Liver (tissue), 3 donors: ENCODE results near the gene CTXND1.

Experiments
- EGR1 ChIP-seq, 2 donors: IDR thresholded peaks; 2 replicates each; pipeline ENCODE4 v1.6.1; 2016 to 2018; ENCODE audit warnings: antibody characterized with exemption in 2 of 2, low read depth in 2 of 2
- GABPA ChIP-seq, 2 donors: IDR thresholded peaks in 1 of 2; conservative IDR thresholded peaks in 1 of 2; 2 replicates each; pipeline ENCODE4 v1.6.1; 2016; ENCODE audit warnings: antibody characterized with exemption in 2 of 2, mild to moderate bottlenecking in 1 of 2, moderate library complexity in 1 of 2
- JUND ChIP-seq, 2 donors: IDR thresholded peaks; 2 replicates each; pipeline ENCODE4 v1.6.1; 2016; ENCODE audit warnings: antibody characterized with exemption in 2 of 2
- NR2F2 ChIP-seq: IDR thresholded peaks from 2 replicates; pipeline ENCODE4 v1.6.1; 2016; ENCODE audit warnings: antibody characterized with exemption
- RAD21 ChIP-seq, 2 donors: IDR thresholded peaks; 2 replicates each; pipeline ENCODE4 v1.6.1; 2016; ENCODE audit warnings: antibody characterized with exemption in 2 of 2, mild to moderate bottlenecking in 2 of 2
- RXRA ChIP-seq, 2 donors: IDR thresholded peaks; 2 replicates each; pipeline ENCODE4 v1.6.1; 2017 to 2018; ENCODE audit warnings: antibody characterized with exemption in 2 of 2, mild to moderate bottlenecking in 1 of 2
- SP1 ChIP-seq: IDR thresholded peaks from 2 replicates; pipeline ENCODE4 v1.6.1; 2018; ENCODE audit warnings: antibody characterized with exemption, mild to moderate bottlenecking
- TAF1 ChIP-seq: conservative IDR thresholded peaks from 2 replicates; pipeline ENCODE4 v1.6.1; 2016; ENCODE audit warnings: antibody characterized with exemption, mild to moderate bottlenecking
- YY1 ChIP-seq: IDR thresholded peaks from 2 replicates; pipeline ENCODE4 v1.6.1; 2016; ENCODE audit warnings: antibody characterized with exemption, mild to moderate bottlenecking
- TF ChIP-seq, protein P1 (sequence below): fragments of 150-350 bp; IDR thresholded peaks from 2 replicates; pipeline ENCODE4 v1.5.1; 2017; ENCODE audit warnings: improper control_type of control experiment, low read depth, low read length; ENCODE audit not compliant: missing input control
- TF ChIP-seq, protein P2 (sequence below): IDR thresholded peaks from 2 replicates; pipeline ENCODE4 v1.6.1; 2016; ENCODE audit warnings: antibody characterized with exemption
- TF ChIP-seq, protein P3 (sequence below): IDR thresholded peaks from 2 replicates; pipeline ENCODE4 v1.6.1; 2016; ENCODE audit warnings: antibody characterized with exemption
- TF ChIP-seq, protein P4 (sequence below): IDR thresholded peaks from 2 replicates; pipeline ENCODE4 v1.6.1; 2016; ENCODE audit warnings: antibody characterized with exemption, mild to moderate bottlenecking
- TF ChIP-seq, protein P5 (sequence below): IDR thresholded peaks from 2 replicates; pipeline ENCODE4 v1.6.1; 2016; ENCODE audit warnings: antibody characterized with exemption
- donor health status: healthy.
- donor health status: healthy.

DNA sequence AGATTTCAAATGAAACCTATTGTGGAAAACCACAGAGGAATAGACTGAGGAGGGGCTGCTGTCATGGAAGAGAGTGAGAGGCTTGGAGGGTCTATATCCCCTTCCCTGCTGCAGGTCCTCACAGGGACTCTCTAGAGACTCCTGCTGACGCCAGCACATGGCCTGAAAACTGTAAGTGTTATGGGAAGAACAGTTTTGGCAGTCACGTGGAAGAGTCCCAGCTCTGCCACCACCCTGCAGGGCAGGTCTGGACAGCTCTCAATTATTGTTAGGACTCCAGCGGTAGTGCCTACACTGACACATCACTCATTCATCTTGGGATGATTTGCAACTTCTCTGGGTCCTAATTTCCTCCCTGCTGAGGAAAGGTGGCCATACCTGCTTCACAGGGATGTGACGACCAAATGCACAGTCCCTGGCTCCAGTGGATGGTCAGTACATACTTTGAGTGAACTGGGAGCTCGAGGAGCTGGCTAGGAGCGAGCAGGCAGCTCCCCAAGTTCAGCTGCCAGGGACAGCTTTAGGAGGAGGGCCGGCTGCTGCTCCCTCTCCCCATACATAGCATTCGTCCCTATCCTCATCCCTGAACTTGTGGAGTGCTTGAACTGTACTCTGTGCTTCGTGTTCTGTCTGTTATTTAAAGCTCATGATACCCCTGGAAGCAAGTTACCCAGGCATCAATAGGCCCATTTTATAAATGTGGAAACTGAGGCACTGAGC lies 49.2 kb downstream of the CTXND1 start:
- TF ChIP-seq RAD21 (IDR thresholded peaks at IDR 0.05) = no peak
- TF ChIP-seq, protein P1, sequence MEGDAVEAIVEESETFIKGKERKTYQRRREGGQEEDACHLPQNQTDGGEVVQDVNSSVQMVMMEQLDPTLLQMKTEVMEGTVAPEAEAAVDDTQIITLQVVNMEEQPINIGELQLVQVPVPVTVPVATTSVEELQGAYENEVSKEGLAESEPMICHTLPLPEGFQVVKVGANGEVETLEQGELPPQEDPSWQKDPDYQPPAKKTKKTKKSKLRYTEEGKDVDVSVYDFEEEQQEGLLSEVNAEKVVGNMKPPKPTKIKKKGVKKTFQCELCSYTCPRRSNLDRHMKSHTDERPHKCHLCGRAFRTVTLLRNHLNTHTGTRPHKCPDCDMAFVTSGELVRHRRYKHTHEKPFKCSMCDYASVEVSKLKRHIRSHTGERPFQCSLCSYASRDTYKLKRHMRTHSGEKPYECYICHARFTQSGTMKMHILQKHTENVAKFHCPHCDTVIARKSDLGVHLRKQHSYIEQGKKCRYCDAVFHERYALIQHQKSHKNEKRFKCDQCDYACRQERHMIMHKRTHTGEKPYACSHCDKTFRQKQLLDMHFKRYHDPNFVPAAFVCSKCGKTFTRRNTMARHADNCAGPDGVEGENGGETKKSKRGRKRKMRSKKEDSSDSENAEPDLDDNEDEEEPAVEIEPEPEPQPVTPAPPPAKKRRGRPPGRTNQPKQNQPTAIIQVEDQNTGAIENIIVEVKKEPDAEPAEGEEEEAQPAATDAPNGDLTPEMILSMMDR = no peak
- TF ChIP-seq, protein P2, sequence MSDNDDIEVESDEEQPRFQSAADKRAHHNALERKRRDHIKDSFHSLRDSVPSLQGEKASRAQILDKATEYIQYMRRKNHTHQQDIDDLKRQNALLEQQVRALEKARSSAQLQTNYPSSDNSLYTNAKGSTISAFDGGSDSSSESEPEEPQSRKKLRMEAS = no peak
- TF ChIP-seq, protein P3, sequence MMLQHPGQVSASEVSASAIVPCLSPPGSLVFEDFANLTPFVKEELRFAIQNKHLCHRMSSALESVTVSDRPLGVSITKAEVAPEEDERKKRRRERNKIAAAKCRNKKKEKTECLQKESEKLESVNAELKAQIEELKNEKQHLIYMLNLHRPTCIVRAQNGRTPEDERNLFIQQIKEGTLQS = no peak
- TF ChIP-seq, protein P4, sequence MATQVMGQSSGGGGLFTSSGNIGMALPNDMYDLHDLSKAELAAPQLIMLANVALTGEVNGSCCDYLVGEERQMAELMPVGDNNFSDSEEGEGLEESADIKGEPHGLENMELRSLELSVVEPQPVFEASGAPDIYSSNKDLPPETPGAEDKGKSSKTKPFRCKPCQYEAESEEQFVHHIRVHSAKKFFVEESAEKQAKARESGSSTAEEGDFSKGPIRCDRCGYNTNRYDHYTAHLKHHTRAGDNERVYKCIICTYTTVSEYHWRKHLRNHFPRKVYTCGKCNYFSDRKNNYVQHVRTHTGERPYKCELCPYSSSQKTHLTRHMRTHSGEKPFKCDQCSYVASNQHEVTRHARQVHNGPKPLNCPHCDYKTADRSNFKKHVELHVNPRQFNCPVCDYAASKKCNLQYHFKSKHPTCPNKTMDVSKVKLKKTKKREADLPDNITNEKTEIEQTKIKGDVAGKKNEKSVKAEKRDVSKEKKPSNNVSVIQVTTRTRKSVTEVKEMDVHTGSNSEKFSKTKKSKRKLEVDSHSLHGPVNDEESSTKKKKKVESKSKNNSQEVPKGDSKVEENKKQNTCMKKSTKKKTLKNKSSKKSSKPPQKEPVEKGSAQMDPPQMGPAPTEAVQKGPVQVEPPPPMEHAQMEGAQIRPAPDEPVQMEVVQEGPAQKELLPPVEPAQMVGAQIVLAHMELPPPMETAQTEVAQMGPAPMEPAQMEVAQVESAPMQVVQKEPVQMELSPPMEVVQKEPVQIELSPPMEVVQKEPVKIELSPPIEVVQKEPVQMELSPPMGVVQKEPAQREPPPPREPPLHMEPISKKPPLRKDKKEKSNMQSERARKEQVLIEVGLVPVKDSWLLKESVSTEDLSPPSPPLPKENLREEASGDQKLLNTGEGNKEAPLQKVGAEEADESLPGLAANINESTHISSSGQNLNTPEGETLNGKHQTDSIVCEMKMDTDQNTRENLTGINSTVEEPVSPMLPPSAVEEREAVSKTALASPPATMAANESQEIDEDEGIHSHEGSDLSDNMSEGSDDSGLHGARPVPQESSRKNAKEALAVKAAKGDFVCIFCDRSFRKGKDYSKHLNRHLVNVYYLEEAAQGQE = no peak
- no peak for TF ChIP-seq RXRA (IDR thresholded peaks at IDR 0.05)
- TF ChIP-seq YY1 = no peak
- no peak for TF ChIP-seq TAF1
- no peak for TF ChIP-seq NR2F2
- no peak for TF ChIP-seq JUND (IDR thresholded peaks at IDR 0.05)
- no peak for TF ChIP-seq GABPA (IDR thresholded peaks at IDR 0.05 in 1 of 2, conservative IDR thresholded peaks at IDR 0.05 in 1 of 2)
- TF ChIP-seq SP1 = no peak
- TF ChIP-seq, protein P5, sequence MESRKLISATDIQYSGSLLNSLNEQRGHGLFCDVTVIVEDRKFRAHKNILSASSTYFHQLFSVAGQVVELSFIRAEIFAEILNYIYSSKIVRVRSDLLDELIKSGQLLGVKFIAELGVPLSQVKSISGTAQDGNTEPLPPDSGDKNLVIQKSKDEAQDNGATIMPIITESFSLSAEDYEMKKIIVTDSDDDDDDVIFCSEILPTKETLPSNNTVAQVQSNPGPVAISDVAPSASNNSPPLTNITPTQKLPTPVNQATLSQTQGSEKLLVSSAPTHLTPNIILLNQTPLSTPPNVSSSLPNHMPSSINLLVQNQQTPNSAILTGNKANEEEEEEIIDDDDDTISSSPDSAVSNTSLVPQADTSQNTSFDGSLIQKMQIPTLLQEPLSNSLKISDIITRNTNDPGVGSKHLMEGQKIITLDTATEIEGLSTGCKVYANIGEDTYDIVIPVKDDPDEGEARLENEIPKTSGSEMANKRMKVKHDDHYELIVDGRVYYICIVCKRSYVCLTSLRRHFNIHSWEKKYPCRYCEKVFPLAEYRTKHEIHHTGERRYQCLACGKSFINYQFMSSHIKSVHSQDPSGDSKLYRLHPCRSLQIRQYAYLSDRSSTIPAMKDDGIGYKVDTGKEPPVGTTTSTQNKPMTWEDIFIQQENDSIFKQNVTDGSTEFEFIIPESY = no peak
- TF ChIP-seq EGR1 (IDR thresholded peaks at IDR 0.05; ENCODE audit: low read depth in 2 of 2) = no peak
